A549 (cell line): ENCODE data around the gene PPP1R37.

ENCODE experiments used
- BHLHE40 ChIP-seq: IDR thresholded peaks from 2 replicates; pipeline ENCODE4 v1.6.1; 2012; ENCODE audit warnings: low read depth, low read length, inconsistent platforms
- CHD2 ChIP-seq: fragments of 150-350 bp; IDR thresholded peaks from 2 replicates; pipeline ENCODE4 v1.6.1; 2014; ENCODE audit warnings: low read length; ENCODE audit not compliant: partially characterized antibody
- RCOR1 ChIP-seq: fragments of 150-350 bp; IDR thresholded peaks from 2 replicates; pipeline ENCODE4 v1.6.1; 2014; ENCODE audit warnings: antibody characterized with exemption, low read length, low read depth
- RNF2 ChIP-seq: fragments of 200-600 bp; sonication (generic); IDR thresholded peaks from 2 replicates; pipeline ENCODE4 v1.6.1; 2016; ENCODE audit warnings: low read depth, mild to moderate bottlenecking, antibody characterized with exemption, moderate library complexity, borderline replicate concordance
- SREBF2 ChIP-seq: fragments of 450-650 bp; IDR thresholded peaks from 2 replicates; pipeline ENCODE4 v1.6.1; 2014; ENCODE audit warnings: mild to moderate bottlenecking, moderate library complexity
- TF ChIP-seq, protein P1 (sequence below): fragments of >200 bp; sonication (Bioruptor Twin); formaldehyde crosslinking; IDR thresholded peaks from 3 replicates; pipeline ENCODE4 v1.5.1; 2016
- TF ChIP-seq, protein P2 (sequence below): IDR thresholded peaks from 2 replicates; pipeline ENCODE4 v1.6.1; 2012
- TF ChIP-seq, protein P3 (sequence below): fragments of >200 bp; sonication (Bioruptor Twin); formaldehyde crosslinking; IDR thresholded peaks from 3 replicates; pipeline ENCODE4 v1.6.1; 2016

DNA sequence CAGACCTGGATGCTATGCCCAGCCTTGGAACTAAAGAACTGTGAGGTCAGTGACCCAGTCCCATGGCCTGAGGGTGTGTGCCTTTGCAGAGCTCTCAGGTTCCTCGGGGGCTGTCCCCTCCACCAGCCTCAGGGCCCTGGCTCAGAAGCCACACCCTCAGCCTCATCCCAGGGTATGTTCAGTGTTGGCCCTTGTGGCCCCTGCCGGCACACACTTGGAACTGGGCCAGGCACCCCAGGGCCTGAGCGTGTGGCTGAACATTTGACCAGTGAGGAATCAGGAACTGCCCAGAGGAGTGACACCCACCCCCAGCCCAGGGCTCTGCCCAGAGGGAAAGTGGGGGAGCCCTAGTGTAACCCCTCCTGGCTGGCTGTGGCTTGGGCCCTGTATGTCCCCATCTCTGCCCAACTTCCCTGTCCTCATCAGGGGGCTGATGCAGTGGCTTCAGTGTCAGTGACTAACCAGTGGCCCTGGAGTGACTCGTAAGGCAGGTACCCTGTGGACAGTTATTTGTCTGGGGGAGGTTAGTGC, 57.8 kb downstream of the PPP1R37 start:
- TF ChIP-seq BHLHE40 (no peak), RCOR1 (no peak), RNF2 (no peak), SREBF2 (no peak), CHD2 (no peak)
- TF ChIP-seq, protein P1, sequence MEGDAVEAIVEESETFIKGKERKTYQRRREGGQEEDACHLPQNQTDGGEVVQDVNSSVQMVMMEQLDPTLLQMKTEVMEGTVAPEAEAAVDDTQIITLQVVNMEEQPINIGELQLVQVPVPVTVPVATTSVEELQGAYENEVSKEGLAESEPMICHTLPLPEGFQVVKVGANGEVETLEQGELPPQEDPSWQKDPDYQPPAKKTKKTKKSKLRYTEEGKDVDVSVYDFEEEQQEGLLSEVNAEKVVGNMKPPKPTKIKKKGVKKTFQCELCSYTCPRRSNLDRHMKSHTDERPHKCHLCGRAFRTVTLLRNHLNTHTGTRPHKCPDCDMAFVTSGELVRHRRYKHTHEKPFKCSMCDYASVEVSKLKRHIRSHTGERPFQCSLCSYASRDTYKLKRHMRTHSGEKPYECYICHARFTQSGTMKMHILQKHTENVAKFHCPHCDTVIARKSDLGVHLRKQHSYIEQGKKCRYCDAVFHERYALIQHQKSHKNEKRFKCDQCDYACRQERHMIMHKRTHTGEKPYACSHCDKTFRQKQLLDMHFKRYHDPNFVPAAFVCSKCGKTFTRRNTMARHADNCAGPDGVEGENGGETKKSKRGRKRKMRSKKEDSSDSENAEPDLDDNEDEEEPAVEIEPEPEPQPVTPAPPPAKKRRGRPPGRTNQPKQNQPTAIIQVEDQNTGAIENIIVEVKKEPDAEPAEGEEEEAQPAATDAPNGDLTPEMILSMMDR, result no peak
- TF ChIP-seq, protein P2, sequence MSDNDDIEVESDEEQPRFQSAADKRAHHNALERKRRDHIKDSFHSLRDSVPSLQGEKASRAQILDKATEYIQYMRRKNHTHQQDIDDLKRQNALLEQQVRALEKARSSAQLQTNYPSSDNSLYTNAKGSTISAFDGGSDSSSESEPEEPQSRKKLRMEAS, result no peak
- TF ChIP-seq, protein P3, sequence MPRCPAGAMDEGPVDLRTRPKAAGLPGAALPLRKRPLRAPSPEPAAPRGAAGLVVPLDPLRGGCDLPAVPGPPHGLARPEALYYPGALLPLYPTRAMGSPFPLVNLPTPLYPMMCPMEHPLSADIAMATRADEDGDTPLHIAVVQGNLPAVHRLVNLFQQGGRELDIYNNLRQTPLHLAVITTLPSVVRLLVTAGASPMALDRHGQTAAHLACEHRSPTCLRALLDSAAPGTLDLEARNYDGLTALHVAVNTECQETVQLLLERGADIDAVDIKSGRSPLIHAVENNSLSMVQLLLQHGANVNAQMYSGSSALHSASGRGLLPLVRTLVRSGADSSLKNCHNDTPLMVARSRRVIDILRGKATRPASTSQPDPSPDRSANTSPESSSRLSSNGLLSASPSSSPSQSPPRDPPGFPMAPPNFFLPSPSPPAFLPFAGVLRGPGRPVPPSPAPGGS, result no peak
